OCI-LY3 (cell line): ENCODE data around the gene IGSF3.

ENCODE experiments used
- EZH2phosphoT487 ChIP-seq: fragments of 200-600 bp; shearing (Covaris generic); IDR thresholded peaks from 2 replicates; pipeline ENCODE4 v1.6.1; 2018; ENCODE audit warnings: antibody characterized with exemption, mixed run types, low read depth
- TF ChIP-seq, protein P1 (sequence below): fragments of 200-600, 300-600 bp; sonication (generic); IDR thresholded peaks from 2 replicates; pipeline ENCODE4 v1.5.1; 2014; ENCODE audit warnings: antibody characterized with exemption, low read length, low read depth

- TF ChIP-seq, protein P1, sequence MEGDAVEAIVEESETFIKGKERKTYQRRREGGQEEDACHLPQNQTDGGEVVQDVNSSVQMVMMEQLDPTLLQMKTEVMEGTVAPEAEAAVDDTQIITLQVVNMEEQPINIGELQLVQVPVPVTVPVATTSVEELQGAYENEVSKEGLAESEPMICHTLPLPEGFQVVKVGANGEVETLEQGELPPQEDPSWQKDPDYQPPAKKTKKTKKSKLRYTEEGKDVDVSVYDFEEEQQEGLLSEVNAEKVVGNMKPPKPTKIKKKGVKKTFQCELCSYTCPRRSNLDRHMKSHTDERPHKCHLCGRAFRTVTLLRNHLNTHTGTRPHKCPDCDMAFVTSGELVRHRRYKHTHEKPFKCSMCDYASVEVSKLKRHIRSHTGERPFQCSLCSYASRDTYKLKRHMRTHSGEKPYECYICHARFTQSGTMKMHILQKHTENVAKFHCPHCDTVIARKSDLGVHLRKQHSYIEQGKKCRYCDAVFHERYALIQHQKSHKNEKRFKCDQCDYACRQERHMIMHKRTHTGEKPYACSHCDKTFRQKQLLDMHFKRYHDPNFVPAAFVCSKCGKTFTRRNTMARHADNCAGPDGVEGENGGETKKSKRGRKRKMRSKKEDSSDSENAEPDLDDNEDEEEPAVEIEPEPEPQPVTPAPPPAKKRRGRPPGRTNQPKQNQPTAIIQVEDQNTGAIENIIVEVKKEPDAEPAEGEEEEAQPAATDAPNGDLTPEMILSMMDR: no peak
- TF ChIP-seq EZH2phosphoT487: no peak
These were observed 102.3 kb downstream of the IGSF3 start for GRCh38 chr1:116565222-116565621.
